Right lobe of liver (tissue), 4 donors: ENCODE measurements around the gene CDON.

Source experiments
- POLR2A ChIP-seq: fragments of 450-650 bp; IDR thresholded peaks from one replicate; pipeline ENCODE4 v1.6.1; 2017; ENCODE audit warnings: antibody characterized with exemption, mild to moderate bottlenecking
- TF ChIP-seq, protein P1 (sequence below), 4 donors: fragments of 200-600 bp in 3 of 4; fragments of 450-650 bp in 1 of 4; IDR thresholded peaks; one replicate each; pipeline versions ENCODE4 v1.5.1 to v1.8.0; 2016 to 2022; ENCODE audit warnings: antibody characterized with exemption in 4 of 4, mild to moderate bottlenecking in 2 of 4
- donor health status: DM: no; HTN: no; CAD: no.
- donor health status: DM: no; HTN: no; CAD: no.
- donor health status: DM: no; HTN: yes; CAD: no.

DNA sequence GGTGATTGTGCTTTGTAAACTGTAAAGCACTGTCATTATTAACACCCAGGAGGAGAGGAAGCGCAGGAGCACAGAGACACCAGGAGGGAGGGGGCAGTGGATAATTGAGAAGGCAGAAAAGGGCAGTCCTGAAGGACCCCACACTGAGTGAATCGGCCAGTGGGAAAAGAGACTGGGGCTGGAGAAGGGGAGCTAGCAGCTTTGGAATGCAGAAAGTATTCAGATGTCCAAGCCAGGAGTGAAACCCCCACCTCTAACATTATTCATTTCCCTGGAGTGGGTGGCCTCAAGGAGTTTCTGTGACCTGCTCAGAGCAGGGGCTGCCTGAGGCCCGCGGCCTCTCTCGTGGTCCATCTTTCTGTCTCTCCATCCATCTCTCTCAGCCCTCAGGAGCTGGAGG is 38.0 kb upstream of the CDON start:
- TF ChIP-seq, protein P1, sequence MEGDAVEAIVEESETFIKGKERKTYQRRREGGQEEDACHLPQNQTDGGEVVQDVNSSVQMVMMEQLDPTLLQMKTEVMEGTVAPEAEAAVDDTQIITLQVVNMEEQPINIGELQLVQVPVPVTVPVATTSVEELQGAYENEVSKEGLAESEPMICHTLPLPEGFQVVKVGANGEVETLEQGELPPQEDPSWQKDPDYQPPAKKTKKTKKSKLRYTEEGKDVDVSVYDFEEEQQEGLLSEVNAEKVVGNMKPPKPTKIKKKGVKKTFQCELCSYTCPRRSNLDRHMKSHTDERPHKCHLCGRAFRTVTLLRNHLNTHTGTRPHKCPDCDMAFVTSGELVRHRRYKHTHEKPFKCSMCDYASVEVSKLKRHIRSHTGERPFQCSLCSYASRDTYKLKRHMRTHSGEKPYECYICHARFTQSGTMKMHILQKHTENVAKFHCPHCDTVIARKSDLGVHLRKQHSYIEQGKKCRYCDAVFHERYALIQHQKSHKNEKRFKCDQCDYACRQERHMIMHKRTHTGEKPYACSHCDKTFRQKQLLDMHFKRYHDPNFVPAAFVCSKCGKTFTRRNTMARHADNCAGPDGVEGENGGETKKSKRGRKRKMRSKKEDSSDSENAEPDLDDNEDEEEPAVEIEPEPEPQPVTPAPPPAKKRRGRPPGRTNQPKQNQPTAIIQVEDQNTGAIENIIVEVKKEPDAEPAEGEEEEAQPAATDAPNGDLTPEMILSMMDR (IDR thresholded peaks at IDR 0.05) = no peak
- no peak for TF ChIP-seq POLR2A
